SK-N-SH (cell line): ENCODE data around the gene U2SURP. TPM values are rescaled to one million over a fixed set of nuclear protein-coding genes. Genes with fewer than 3 reads are reported as not detected.

Experiments used
- CTCF ChIA-PET: fragments of 300-600, 350-600 bp; formaldehyde crosslinking; extraction: SDS; loops from one replicate; lab custom pipeline; 2021; lab: Yijun Ruan, JAX
- POLR2A ChIA-PET: fragments of 350-600 bp; sonication (Branson Sonifier 250); formaldehyde crosslinking; extraction: SDS; loops from one replicate; lab custom pipeline; 2020; ENCODE audit warnings: antibody characterized with exemption, inconsistent platforms; lab: Yijun Ruan, JAX
- DNase-seq: peaks from one replicate; pipeline ENCODE4 v3.0.0; 2012
- H2AFZ ChIP-seq: fragments of 200-600 bp; sonication (generic); 2 replicates; pipeline ENCODE4 v1.8.1; 2016; ENCODE audit warnings: antibody characterized with exemption, mild to moderate bottlenecking, low read depth
- H3F3A ChIP-seq: fragments of 200-600 bp; sonication (generic); replicated peaks from 2 replicates; pipeline ENCODE3; 2016; ENCODE audit warnings: antibody characterized with exemption, mild to moderate bottlenecking; ENCODE audit not compliant: insufficient read depth
- H3K27ac ChIP-seq, 2 experiments: fragments of 200-500 bp in 1 of 2; fragments of 200-600 bp in 1 of 2; sonication (Bioruptor generic) in 1 of 2; sonication (generic), shearing (Covaris generic) in 1 of 2; 2 replicates each; pipeline versions ENCODE4 v1.5.1 to v1.6.1; 2014 to 2016; ENCODE audit warnings: low read depth in 2 of 2, inconsistent platforms in 1 of 2, low read length in 1 of 2, mild to moderate bottlenecking in 1 of 2, mixed read lengths in 1 of 2
- H3K27me3 ChIP-seq: fragments of 200-600 bp; sonication (generic), shearing (Covaris generic); 2 replicates; pipeline ENCODE4 v1.6.1; 2016; ENCODE audit warnings: mixed run types; ENCODE audit not compliant: insufficient read depth
- H3K36me3 ChIP-seq, 2 experiments: fragments of 200-500 bp in 1 of 2; fragments of 200-600 bp in 1 of 2; sonication (Bioruptor generic) in 1 of 2; sonication (generic) in 1 of 2; replicated peaks in 1 of 2; 2 replicates each; pipeline versions ENCODE3 to v1.5.1; 2014 to 2016; ENCODE audit warnings: low read length in 1 of 2, mild to moderate bottlenecking in 1 of 2; ENCODE audit not compliant: insufficient read depth in 2 of 2, control insufficient read depth in 1 of 2
- H3K4me1 ChIP-seq, 2 experiments: fragments of 200-500 bp in 1 of 2; fragments of 200-600 bp in 1 of 2; sonication (Bioruptor generic) in 1 of 2; sonication (generic), shearing (Covaris generic) in 1 of 2; 2 replicates each; pipeline versions ENCODE4 v1.5.1 to v1.6.1; 2014 to 2016; ENCODE audit warnings: low read depth in 1 of 2, low read length in 1 of 2, mixed run types in 1 of 2; ENCODE audit not compliant: insufficient read depth in 2 of 2, control insufficient read depth in 1 of 2
- H3K4me2 ChIP-seq: fragments of 200-600 bp; sonication (generic), shearing (Covaris generic); 2 replicates; pipeline ENCODE4 v1.6.1; 2017; ENCODE audit warnings: mixed run types
- H3K4me3 ChIP-seq, 2 experiments: fragments of 200-500 bp in 1 of 2; fragments of 200-600 bp in 1 of 2; sonication (Bioruptor generic) in 1 of 2; sonication (generic), shearing (Covaris generic) in 1 of 2; 2 replicates each; pipeline versions ENCODE4 v1.5.1 to v1.8.1; 2014 to 2016; ENCODE audit warnings: low read depth in 2 of 2, inconsistent platforms in 1 of 2, low read length in 1 of 2, mild to moderate bottlenecking in 1 of 2, mixed read lengths in 1 of 2, moderate library complexity in 1 of 2
- H3K79me2 ChIP-seq: fragments of 200-600 bp; sonication (generic); 2 replicates; pipeline ENCODE4 v1.8.1; 2017; ENCODE audit warnings: mild to moderate bottlenecking; ENCODE audit not compliant: insufficient read depth
- H3K9ac ChIP-seq: fragments of 200-600 bp; sonication (generic); 2 replicates; pipeline ENCODE4 v1.6.1; 2017; ENCODE audit warnings: mixed run types
- H3K9me2 ChIP-seq: fragments of 200-600 bp; sonication (generic); 2 replicates; pipeline ENCODE4 v1.6.1; 2017; ENCODE audit warnings: mixed run types
- H3K9me3 ChIP-seq: fragments of 200-600 bp; sonication (generic); 2 replicates; pipeline ENCODE4 v1.6.1; 2017; ENCODE audit warnings: mixed run types, mild to moderate bottlenecking, moderate library complexity
- H4K20me1 ChIP-seq: fragments of 200-600 bp; sonication (generic); 2 replicates; pipeline ENCODE4 v1.6.1; 2017; ENCODE audit warnings: mild to moderate bottlenecking, mixed run types; ENCODE audit not compliant: insufficient read depth
- EP300 ChIP-seq, 2 experiments: IDR thresholded peaks; 2 replicates each; pipeline versions ENCODE4 v1.4.0 to v1.6.1; 2012; ENCODE audit warnings: borderline replicate concordance in 1 of 2, low read depth in 1 of 2, low read length in 1 of 2
- FOSL2 ChIP-seq: IDR thresholded peaks from 2 replicates; pipeline ENCODE4 v1.4.0; 2012; ENCODE audit warnings: low read depth, mild to moderate bottlenecking, moderate library complexity, borderline replicate concordance
- FOXJ3 ChIP-seq: sonication (generic); formaldehyde crosslinking; IDR thresholded peaks from 2 replicates; pipeline ENCODE4 v1.5.1; 2020; ENCODE audit warnings: mild to moderate bottlenecking, missing genetic modification reagents
- FOXM1 ChIP-seq: IDR thresholded peaks from 2 replicates; pipeline ENCODE4 v1.4.0; 2012; ENCODE audit warnings: low read depth, mild to moderate bottlenecking
- IRF3 ChIP-seq: fragments of 150-350 bp; IDR thresholded peaks from 2 replicates; pipeline ENCODE4 v1.6.1; 2016; ENCODE audit warnings: mild to moderate bottlenecking, low read depth, low read length
- JUND ChIP-seq: IDR thresholded peaks from 2 replicates; pipeline ENCODE4 v1.4.0; 2012
- MXI1 ChIP-seq: IDR thresholded peaks from 2 replicates; pipeline ENCODE4 v1.6.1; 2012; ENCODE audit warnings: mild to moderate bottlenecking, low read depth, low read length, improper control_type of control experiment
- NFIC ChIP-seq: IDR thresholded peaks from 2 replicates; pipeline ENCODE4 v1.4.0; 2012; ENCODE audit warnings: borderline replicate concordance
- NRF1 ChIP-seq: IDR thresholded peaks from 2 replicates; pipeline ENCODE4 v1.6.1; 2012; ENCODE audit warnings: low read depth, mild to moderate bottlenecking, low read length
- POLR2AphosphoS5 ChIP-seq: IDR thresholded peaks from 2 replicates; pipeline ENCODE4 v1.6.1; 2012; ENCODE audit warnings: low read depth, low read length
- RAD21 ChIP-seq: IDR thresholded peaks from 2 replicates; pipeline ENCODE4 v1.6.1; 2012; ENCODE audit warnings: mild to moderate bottlenecking, low read length
- RCOR1 ChIP-seq: fragments of 150-350 bp; IDR thresholded peaks from 2 replicates; pipeline ENCODE4 v1.6.1; 2017; ENCODE audit warnings: antibody characterized with exemption, low read length
- SIN3A ChIP-seq: IDR thresholded peaks from 2 replicates; pipeline ENCODE4 v1.6.1; 2012; ENCODE audit warnings: low read depth, mild to moderate bottlenecking, low read length, moderate library complexity, borderline replicate concordance
- SMC3 ChIP-seq: IDR thresholded peaks from 2 replicates; pipeline ENCODE4 v1.6.1; 2012; ENCODE audit warnings: low read depth, low read length, improper control_type of control experiment
- TCF12 ChIP-seq: IDR thresholded peaks from 2 replicates; pipeline ENCODE4 v1.4.0; 2012
- TEAD4 ChIP-seq: IDR thresholded peaks from 2 replicates; pipeline ENCODE4 v1.4.0; 2012; ENCODE audit warnings: mild to moderate bottlenecking, borderline replicate concordance; ENCODE audit not compliant: insufficient read depth
- YY1 ChIP-seq: IDR thresholded peaks from 2 replicates; pipeline ENCODE4 v1.4.0; 2012; ENCODE audit warnings: low read depth, mild to moderate bottlenecking
- WGBS: methylation state at CpG from one replicate; pipeline ENCODE4 v1.1.6; 2017; ENCODE audit warnings: low lambda C conversion rate; 5-methylcytosine and 5-hydroxymethylcytosine counted together
- polyA plus RNA-seq, 3 experiments: library from polyadenylated mRNA; depleted of rRNA; stranded (reverse); fragments of >200 nt; gene quantifications; 2 replicates each; pipeline ENCODE4 v1.2.3, GENCODE V29; 2012
- small RNA-seq, 7 experiments: library from RNA; depleted of rRNA; stranded (forward); fragments of <200 nt; gene quantifications; one replicate each; pipeline ENCODE3, GENCODE V24; 2012

Gene U2SURP
- polyA plus RNA-seq, 1 of the 3 experiments (the other 2 are of a cell fraction), result 10.9 TPM

DNA sequence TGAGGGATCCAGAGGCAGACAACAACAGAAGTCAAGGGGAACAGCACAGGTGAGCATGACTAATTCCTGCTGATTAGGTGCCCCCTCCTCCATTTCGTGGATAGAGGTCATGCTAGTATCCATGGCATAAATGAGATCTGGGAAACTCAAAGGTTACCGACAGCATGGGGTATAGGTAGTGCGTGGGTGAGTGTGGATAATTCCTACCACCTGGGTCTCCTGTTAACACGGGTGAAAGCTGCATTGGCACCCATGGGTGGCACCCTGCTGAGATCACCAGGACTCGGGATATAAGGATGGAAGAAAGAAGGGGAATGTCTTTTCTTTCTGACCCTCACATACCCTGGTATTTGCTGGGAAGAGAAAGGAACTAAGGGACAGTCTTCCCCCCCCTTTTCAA lies 103.8 kb downstream of the U2SURP start:
- DNase-seq, result no peak
- H3K9ac ChIP-seq, result no peak overlapping the region
- no peaks in the 10 kb centered on the region for H3K9me3 ChIP-seq
- ChIA-PET POLR2A (no interaction called here), CTCF (no interaction called here)
- no peak overlapping the region for H3K4me2 ChIP-seq
- TF ChIP-seq TCF12 (no peak), MXI1 (no peak), JUND (no peak), FOXJ3 (no peak), NRF1 (no peak)
- H3K36me3 ChIP-seq, result no peaks in the 10 kb centered on the region
- H3K4me3 ChIP-seq, result no peak overlapping the region
- no peak overlapping the region for H2AFZ ChIP-seq
- WGBS, result 7% methylated on average over 5 of the region's 5 CpGs
- no peaks in the 10 kb centered on the region for H3K79me2 ChIP-seq
- H3F3A ChIP-seq, result no peaks in the 10 kb centered on the region
- H3K4me1 ChIP-seq, result no peaks in the 10 kb centered on the region
- H4K20me1 ChIP-seq, result no peaks in the 10 kb centered on the region
- H3K9me2 ChIP-seq, result 0 out of 2 replicates have a peak, but pooled peaks cover 2% of the 10 kb centered on the region
- H3K27me3 ChIP-seq, result peaks cover 17% of the 10 kb centered on the region; the same call in 1 of the 2 replicates
- no peak overlapping the region for H3K27ac ChIP-seq

DNA sequence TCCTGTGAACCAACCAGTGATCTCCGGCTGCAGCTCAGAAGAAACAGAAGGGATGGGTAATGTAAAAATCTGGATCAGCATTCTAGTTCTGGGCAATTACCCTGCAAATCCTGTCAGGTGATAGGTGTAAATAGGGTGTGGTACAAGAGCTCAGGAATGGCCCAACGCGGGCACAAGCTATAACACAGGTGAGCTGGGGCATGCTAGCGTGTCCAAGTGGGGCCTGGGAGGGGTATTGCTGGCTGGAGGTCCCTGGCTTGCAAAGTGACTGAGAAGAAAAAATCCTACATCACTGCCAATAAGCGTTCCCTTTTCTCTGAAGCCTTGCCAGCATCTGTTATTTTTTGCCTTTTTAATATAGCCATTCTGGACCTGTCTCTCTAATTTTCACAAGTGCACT lies 108.5 kb downstream of the U2SURP start:
- POLR2A ChIA-PET, result no interaction called here
- Histone ChIP-seq H4K20me1 (no peaks in the 10 kb centered on the region), H3K9me3 (no peaks in the 10 kb centered on the region)
- CTCF ChIA-PET, result interaction anchor here (0.9 kb wide), 1 partner anchor 13 kb away, joined by 4 read pairs; no protein-coding TSS in a partner anchor
- WGBS, result 28% methylated on average over 5 of the region's 5 CpGs
- TF ChIP-seq RCOR1 (no peak), MXI1 (no peak), SMC3 (no peak), IRF3 (no peak), SIN3A (no peak), TEAD4 (no peak), RAD21 (no peak), EP300 (IDR thresholded peaks at IDR 0.05; ENCODE audit: borderline replicate concordance in 1 of 2, low read depth in 1 of 2, low read length in 1 of 2) (no peak), FOSL2 (no peak), YY1 (no peak), FOXM1 (no peak), POLR2AphosphoS5 (no peak), NFIC (no peak), FOXJ3 (no peak)
- TF ChIP-seq, all 33 proteins: peak for 0
- Histone ChIP-seq H3F3A (no peaks in the 10 kb centered on the region), H3K79me2 (no peaks in the 10 kb centered on the region), H2AFZ (no peak overlapping the region), H3K9me2 (0 out of 2 replicates have a peak, but pooled peaks cover 2% of the 10 kb centered on the region), H3K27me3 (peaks cover 47% of the 10 kb centered on the region), H3K4me2 (no peak overlapping the region), H3K9ac (no peak overlapping the region), H3K36me3 (no peaks in the 10 kb centered on the region), H3K4me1 (no peaks in the 10 kb centered on the region), H3K27ac (no peak overlapping the region), H3K4me3 (no peak overlapping the region)
- DNase-seq, result no peak

Small RNA genes lying within 50 kb of the gene (small RNA-seq; reads per million reads assigned to genes)
- gene AC021074.2, result 0 reads per million in 7 experiments

Other genes starting within 250 kb of the U2SURP start
- gene PCOLCE2, start 112.5 kb upstream of the U2SURP start, polyA plus RNA-seq (2012; rRNA removed), result 22.2 and 25.4 TPM in 2 replicates
- gene PAQR9, start 37.9 kb upstream of the U2SURP start, polyA plus RNA-seq (2012; rRNA removed), result 0.10 and 0.16 TPM in 2 replicates
- 1.1 and 1.6 TPM in 2 replicates for gene CHST2, start 118.2 kb downstream of the U2SURP start, polyA plus RNA-seq (2012; rRNA removed)